Right lung (tissue), 5 donors: ENCODE measurements around the gene PRRT3. TPM values are rescaled to one million over a fixed set of nuclear protein-coding genes. Genes with fewer than 3 reads are reported as not detected.
A peak's percentile ranks its signal among the peaks of the same experiment; 100 is the strongest.
"Not testable (repeated sequence)": the region's sequence is repeated elsewhere in the genome, so short reads cannot be mapped to it uniquely, and the experiment has no call there.

Experiments
- DNase-seq, 2 donors: peaks; one replicate each; pipeline ENCODE4 v3.0.0-alpha.2; 2013
- polyA plus RNA-seq, 5 donors: library from polyadenylated mRNA; unstranded; fragments of 120-200 nt; gene quantifications; one replicate each; pipeline versions ENCODE4 v1.2.1 to v1.2.3, GENCODE V29; 2013; ENCODE audit warnings: inconsistent platforms in 1 of 5, low replicate concordance in 1 of 5; ENCODE audit not compliant: insufficient read length in 5 of 5, insufficient read depth in 1 of 5

PRRT3 gene
- polyA plus RNA-seq, 5 donors: 2.9 to 4.7 (median 3.9) TPM

- DNase-seq: peak; percentile 49 to 61
Observed at GRCh38 chr3:9947025-9947995, 4.9 kb downstream of the PRRT3 start.

- DNase-seq: peak; percentile 82 to 83
Observed at GRCh38 chr3:9946112-9947024, 5.8 kb downstream of the PRRT3 start.

DNA sequence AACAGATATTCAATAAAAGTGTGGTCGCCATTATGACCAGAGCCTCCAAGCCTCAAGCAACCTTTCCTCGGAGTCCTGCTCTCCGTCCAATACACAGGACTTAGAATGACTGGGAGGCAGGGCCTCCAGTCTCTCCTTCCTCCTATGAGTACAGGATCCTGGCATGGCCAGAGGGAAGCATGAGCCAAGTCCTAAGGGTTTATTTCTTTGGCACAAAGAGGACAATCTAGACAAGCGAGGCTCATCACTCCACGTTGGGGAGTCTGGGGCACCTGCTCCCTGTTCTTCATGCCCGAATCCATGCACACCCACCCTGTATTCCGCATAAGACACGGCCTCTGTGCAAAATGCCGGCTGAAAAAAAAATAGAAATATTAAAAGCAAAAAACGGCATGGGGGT is 6.8 kb downstream of the PRRT3 start:
- DNase-seq: no peak

DNA sequence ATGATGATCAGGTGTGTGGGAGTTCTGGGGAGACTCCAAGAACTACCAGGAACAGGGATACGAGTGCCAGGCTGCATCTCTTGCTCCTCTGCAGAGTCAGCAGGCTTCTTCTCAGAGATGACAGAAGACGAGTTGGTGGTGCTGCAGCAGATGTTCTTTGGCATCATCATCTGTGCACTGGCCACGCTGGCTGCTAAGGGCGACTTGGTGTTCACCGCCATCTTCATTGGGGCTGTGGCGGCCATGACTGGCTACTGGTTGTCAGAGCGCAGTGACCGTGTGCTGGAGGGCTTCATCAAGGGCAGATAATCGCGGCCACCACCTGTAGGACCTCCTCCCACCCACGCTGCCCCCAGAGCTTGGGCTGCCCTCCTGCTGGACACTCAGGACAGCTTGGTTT is 7.9 kb downstream of the PRRT3 start:
- no peak for DNase-seq

- no peak for DNase-seq
Observed at GRCh38 chr3:9942934-9943690, 9.1 kb downstream of the PRRT3 start.

DNA sequence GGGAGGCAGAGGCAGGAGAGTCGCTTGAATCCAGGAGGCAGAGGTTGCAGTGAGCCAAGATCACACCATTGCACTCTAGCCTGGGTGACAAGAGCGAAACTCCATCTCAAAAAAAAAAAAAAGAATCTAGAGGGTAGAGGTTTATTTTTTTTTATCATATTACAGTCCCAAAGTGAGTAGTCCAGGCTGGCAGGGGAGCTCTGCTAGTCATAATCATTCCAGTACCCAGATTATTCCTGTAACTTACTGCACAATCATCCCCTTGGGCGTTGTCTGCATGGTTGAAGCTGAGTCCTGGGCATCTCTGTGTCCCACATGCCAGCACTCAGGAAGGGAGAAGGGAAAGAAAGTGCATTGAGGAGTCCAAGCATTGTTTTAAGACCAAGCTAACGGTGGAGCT is 10.0 kb downstream of the PRRT3 start:
- DNase-seq: no peak

- DNase-seq: no peak
Observed at GRCh38 chr3:9940746-9941145, 11.5 kb downstream of the PRRT3 start.

DNA sequence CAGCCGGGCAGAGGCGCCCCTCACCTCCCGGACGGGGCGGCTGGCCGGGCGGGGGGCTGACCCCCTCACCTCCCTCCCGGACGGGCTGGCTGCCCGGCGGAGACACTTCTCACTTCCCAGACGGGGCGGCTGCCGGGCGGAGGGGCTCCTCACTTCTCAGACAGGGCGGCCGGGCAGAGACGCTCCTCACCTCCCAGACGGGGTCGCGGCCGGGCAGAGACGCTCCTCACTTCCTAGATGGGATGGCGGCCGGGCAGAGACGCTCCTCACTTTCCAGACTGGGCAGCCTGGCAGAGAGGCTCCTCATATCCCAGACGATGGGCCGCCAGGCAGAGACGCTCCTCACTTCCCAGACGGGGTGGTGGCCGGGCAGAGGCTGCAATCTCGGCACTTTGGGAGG is 12.3 kb downstream of the PRRT3 start:
- DNase-seq: not testable (repeated sequence)

DNA sequence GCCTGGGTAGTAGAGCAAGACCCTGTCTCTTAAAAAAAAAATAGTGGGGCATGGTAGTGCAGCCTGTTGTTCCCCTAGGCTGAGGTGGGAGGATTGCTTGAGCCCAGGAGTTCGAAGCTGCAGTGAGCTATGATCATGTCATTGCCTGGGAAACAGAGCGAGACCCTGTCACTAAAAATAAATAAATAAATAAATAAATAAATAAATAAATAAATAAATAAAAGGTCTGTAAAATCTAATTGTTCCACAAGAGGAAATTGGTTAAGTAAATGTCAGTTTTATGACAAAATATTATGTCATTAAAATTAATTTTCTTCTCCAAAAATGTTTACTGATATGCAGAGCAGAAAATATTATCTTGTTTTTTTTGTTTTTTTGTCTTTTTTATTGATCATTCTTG is 13.2 kb downstream of the PRRT3 start:
- DNase-seq: no peak

DNA sequence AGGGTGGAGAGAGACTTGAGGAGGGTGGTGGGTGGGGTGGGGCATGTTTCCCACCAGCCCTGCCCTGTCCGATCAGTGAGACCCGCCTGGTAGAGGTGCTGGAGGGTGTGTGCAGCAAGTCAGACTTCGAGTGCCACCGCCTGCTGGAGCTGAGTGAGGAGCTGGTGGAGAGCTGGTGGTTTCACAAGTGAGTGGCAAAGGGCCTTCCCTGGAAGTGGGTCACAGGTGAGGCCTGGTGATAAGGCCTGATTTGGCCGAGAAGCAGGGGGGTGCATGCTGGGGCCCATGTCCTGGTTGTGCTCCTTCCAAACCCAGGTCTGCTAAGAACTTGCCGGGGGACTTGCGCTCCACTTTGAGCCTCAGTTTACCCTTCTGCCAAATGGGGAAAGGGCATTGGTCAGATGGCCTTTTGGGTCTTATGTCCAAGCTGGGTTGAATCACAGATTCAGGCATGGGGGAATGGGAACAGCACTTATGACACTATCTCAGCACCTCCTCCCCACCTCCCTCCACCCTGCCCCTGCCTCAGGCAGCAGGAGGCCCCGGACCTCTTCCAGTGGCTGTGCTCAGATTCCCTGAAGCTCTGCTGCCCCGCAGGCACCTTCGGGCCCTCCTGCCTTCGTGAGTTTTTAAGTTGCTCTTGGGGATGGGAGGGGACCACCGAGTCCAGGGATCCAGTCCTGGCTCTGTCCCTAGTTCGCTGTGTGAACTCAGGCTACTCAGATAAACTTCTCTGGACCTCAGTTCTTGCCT is 14.5 kb downstream of the PRRT3 start:
- no peak for DNase-seq

DNA sequence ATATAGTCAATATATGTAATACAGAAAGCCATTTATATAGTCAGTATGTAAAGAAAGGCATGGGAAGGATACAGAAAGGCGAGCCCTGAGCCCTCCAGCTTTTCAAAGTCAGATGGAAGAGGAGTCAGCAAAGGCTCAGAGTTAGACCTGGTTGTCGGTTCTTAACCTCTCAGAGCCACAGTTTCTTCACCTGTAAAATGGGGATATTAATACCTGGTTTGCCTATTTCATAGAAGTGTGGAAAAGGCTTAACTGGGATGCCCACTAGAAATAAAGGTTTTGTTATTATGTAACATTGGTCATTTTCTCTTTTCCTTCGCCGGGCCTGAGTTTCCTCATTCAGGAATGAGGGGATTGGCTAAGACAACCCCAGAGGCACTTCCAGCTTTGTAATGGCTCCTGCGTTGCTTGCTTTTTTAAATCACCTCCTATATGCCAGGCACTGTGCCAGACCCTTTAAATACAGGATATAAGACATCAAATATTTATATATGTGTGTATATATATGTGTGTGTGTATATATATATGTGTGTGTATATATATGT is 16.2 kb downstream of the PRRT3 start:
- DNase-seq: no peak

DNA sequence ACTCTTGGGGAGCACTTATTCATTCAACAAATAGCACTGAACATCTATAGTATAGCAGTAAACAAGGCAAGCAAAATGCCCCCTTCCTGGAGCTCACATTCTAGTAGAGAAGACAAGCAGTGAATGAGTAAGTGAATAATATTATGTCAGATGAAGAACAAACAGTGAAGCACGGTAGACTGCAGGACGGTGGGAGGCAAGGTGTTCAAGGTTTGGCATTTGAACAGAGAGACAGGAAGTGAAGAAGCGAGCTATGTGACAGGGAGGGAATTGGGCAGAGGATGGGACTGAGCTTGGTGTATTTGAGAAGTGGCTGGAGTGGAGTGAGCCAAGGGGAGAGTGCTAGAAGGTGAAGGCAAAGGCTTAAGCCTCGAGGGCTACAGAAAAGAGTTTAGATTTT is 17.2 kb downstream of the PRRT3 start:
- no peak for DNase-seq

DNA sequence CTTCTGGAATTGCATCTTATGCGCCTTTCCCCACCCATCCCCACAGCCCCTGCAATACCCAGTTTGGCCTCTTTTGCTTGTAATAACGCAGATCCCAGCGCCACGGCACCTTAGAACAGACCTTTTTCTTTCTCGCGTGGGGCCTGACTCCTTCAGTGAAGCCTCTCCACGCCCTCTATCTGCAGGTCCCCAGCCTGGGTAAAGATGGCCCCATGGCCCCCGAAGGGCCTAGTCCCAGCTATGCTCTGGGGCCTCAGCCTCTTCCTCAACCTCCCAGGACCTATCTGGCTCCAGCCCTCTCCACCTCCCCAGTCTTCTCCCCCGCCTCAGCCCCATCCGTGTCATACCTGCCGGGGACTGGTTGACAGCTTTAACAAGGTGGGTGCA is 18.0 kb downstream of the PRRT3 start:
- DNase-seq: no peak

DNA sequence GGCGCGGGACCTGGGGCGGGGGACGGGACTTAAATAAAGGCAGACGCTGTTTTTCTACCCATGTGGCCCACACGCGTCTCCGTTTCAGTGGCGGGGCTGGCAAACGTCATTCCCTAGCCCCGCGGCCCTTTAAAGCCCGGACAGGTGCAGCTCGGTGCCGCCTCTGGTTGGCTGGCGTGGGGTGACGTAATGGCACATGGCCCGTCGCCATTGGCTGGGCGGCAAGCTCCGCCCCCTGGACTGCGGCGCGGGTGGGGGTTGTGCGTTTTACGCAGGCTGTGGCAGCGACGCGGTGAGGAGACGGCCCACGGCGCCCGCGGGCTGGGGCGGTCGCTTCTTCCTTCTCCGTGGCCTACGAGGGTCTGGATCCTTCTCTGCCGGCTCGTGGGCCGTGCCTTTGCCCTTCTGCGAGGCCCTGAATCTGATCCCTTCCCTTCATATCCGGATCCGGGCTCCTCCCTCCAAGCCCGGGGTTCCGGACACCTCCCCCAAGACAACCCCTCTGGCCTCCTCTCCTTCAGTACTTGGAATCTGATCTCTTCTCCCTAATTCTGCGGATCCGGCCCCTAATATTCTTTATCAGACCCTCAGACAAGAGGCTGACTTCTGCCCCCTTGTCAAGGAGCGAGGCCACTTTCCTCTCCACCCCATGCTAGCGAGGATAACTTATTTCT is 18.5 kb downstream of the PRRT3 start, which contains the start of gene CRELD1:
TSS of gene CRELD1 (plus strand) at position 274 of the 674 bp plus-strand sequence. CDS start 605 bp downstream, outside the sequence.
- DNase-seq: peak; percentile 91 to 95

DNA sequence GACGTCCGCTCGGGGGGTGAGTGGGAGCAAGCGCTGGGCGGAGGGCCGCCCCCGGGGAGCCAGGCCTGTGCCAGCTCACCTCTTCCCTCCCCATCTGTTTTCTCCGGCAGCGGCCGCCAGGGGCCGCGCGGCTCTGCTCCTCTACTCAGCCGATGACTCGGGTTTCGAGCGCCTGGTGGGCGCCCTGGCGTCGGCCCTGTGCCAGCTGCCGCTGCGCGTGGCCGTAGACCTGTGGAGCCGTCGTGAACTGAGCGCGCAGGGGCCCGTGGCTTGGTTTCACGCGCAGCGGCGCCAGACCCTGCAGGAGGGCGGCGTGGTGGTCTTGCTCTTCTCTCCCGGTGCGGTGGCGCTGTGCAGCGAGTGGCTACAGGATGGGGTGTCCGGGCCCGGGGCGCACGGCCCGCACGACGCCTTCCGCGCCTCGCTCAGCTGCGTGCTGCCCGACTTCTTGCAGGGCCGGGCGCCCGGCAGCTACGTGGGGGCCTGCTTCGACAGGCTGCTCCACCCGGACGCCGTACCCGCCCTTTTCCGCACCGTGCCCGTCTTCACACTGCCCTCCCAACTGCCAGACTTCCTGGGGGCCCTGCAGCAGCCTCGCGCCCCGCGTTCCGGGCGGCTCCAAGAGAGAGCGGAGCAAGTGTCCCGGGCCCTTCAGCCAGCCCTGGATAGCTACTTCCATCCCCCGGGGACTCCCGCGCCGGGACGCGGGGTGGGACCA is 19.2 kb downstream of the PRRT3 start:
- DNase-seq: peak; percentile 75 to 77

DNA sequence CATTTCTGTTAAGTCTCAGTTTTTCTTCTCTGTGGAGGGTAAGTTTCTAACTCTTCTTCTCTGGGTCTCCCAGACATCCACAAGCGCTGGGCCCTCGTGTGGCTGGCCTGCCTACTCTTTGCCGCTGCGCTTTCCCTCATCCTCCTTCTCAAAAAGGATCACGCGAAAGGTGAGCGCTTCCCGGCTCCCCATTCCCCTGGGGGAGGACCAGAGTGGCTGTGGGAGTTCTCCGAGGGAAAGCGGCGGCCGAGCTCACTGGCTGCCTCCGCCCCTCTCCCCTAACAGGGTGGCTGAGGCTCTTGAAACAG is 19.7 kb downstream of the PRRT3 start:
- DNase-seq: no peak

GRCh38 chr3:9930804-9931418 is 21.3 kb downstream of the PRRT3 start:
- DNase-seq: no peak

DNA sequence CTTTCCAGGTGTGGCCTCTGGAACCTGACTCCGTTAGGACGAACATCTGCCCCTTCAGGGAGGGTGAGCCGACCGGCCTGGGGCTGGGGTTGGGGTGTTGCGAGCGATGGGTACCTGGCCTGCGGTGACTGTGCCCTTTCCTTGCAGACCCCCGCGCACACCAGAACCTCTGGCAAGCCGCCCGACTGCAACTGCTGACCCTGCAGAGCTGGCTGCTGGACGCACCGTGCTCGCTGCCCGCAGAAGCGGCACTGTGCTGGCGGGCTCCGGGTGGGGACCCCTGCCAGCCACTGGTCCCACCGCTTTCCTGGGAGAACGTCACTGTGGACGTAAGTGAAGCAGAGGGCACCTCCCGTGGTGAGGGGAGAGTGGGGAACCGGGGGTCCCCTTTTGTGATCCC is 24.1 kb downstream of the PRRT3 start:
- no peak for DNase-seq
